H1 (cell line): ENCODE data around the gene GTF2F2.

ENCODE experiments used
- ATF2 ChIP-seq: IDR thresholded peaks from 2 replicates; pipeline ENCODE4 v1.6.1; 2012; ENCODE audit warnings: low read length, inconsistent platforms
- ATF3 ChIP-seq: IDR thresholded peaks from 2 replicates; pipeline ENCODE4 v1.6.1; 2011; ENCODE audit warnings: low read depth, mild to moderate bottlenecking, low read length; ENCODE audit not compliant: insufficient read depth
- CBX8 ChIP-seq: fragments of 300-800, 300-1000 bp; sonication (generic); IDR thresholded peaks from 2 replicates; pipeline ENCODE4 v1.7.1; 2016; ENCODE audit warnings: low read depth, low read length, borderline replicate concordance
- CTCF ChIP-seq, 3 experiments: IDR thresholded peaks; 1 replicate in 2 of 3; 2 replicates in 1 of 3; pipeline versions ENCODE4 v1.5.1 to v1.6.1; 2011; ENCODE audit warnings: low read length in 3 of 3, mild to moderate bottlenecking in 3 of 3, inconsistent platforms in 2 of 3, low read depth in 1 of 3, moderate library complexity in 1 of 3; ENCODE audit not compliant: insufficient read depth in 1 of 3; ENCODE audit errors: control extremely low read depth in 1 of 3
- EZH2 ChIP-seq: fragments of 200-600 bp; sonication (generic); IDR thresholded peaks from 2 replicates; pipeline ENCODE4 v1.7.1; 2012; ENCODE audit warnings: low read depth, mild to moderate bottlenecking, moderate library complexity, low read length, inconsistent platforms; ENCODE audit not compliant: severe bottlenecking
- JUND ChIP-seq: IDR thresholded peaks from 2 replicates; pipeline ENCODE4 v1.6.1; 2011; ENCODE audit warnings: mild to moderate bottlenecking, improper control_type of control experiment, low read length
- KDM5A ChIP-seq: fragments of 200-600 bp; IDR thresholded peaks from 2 replicates; pipeline ENCODE4 v1.7.1; 2012; ENCODE audit warnings: mild to moderate bottlenecking, low read length, inconsistent platforms, mixed read lengths
- POLR2AphosphoS5 ChIP-seq: IDR thresholded peaks from 2 replicates; pipeline ENCODE4 v1.6.1; 2011; ENCODE audit warnings: low read depth, low read length
- RAD21 ChIP-seq, 2 experiments: IDR thresholded peaks in 1 of 2; conservative IDR thresholded peaks in 1 of 2; 2 replicates each; pipeline ENCODE4 v1.6.1; 2011; ENCODE audit warnings: low read depth in 2 of 2, low read length in 2 of 2, improper control_type of control experiment in 1 of 2, inconsistent platforms in 1 of 2, mild to moderate bottlenecking in 1 of 2, moderate library complexity in 1 of 2
- SIN3A ChIP-seq, 2 experiments: IDR thresholded peaks in 1 of 2; conservative IDR thresholded peaks in 1 of 2; 2 replicates each; pipeline ENCODE4 v1.6.1; 2011 to 2012; ENCODE audit warnings: low read length in 2 of 2, improper control_type of control experiment in 1 of 2, low read depth in 1 of 2, mild to moderate bottlenecking in 1 of 2
- SP2 ChIP-seq: IDR thresholded peaks from 2 replicates; pipeline ENCODE4 v1.6.1; 2012; ENCODE audit warnings: mild to moderate bottlenecking, low read length, inconsistent platforms
- TAF1 ChIP-seq: IDR thresholded peaks from 2 replicates; pipeline ENCODE4 v1.6.1; 2011; ENCODE audit warnings: mild to moderate bottlenecking, low read depth, low read length
- TCF12 ChIP-seq: IDR thresholded peaks from 2 replicates; pipeline ENCODE4 v1.6.1; 2011; ENCODE audit warnings: low read depth, mild to moderate bottlenecking, low read length
- YY1 ChIP-seq: IDR thresholded peaks from 2 replicates; pipeline ENCODE4 v1.6.1; 2011; ENCODE audit warnings: low read depth, mild to moderate bottlenecking, low read length

GRCh38 chr13:45092663-45093062, 27.6 kb upstream of the GTF2F2 start:
- TF ChIP-seq CTCF (IDR thresholded peaks at IDR 0.05; ENCODE audit: control extremely low read depth in 1 of 3, insufficient read depth in 1 of 3, low read depth in 1 of 3, low read length in 3 of 3) = no peak
- TF ChIP-seq SP2 = no peak
- TF ChIP-seq TCF12 = no peak
- no peak for TF ChIP-seq YY1
- TF ChIP-seq SIN3A (conservative IDR thresholded peaks at IDR 0.05 in 1 of 2, IDR thresholded peaks at IDR 0.05 in 1 of 2; ENCODE audit: low read depth in 1 of 2, low read length in 2 of 2) = no peak
- TF ChIP-seq POLR2AphosphoS5 = no peak
- no peak for TF ChIP-seq RAD21 (IDR thresholded peaks at IDR 0.05 in 1 of 2, conservative IDR thresholded peaks at IDR 0.05 in 1 of 2; ENCODE audit: low read depth in 2 of 2, low read length in 2 of 2)
- TF ChIP-seq ATF2 = no peak
- no peak for TF ChIP-seq EZH2
- TF ChIP-seq TAF1 = no peak
- no peak for TF ChIP-seq KDM5A
- TF ChIP-seq JUND = no peak
- no peak for TF ChIP-seq CBX8
- no peak for TF ChIP-seq ATF3
